Panc1 (cell line): ENCODE measurements around the gene ELOVL6. TPM values are rescaled to one million over a fixed set of nuclear protein-coding genes. Genes with fewer than 3 reads are reported as not detected.

Experiments
- ATAC-seq: fragments of 200-7000 bp; cut with Tn5 transposase; 2 replicates; pipeline ENCODE4 v1.9.1; 2020; ENCODE audit warnings: mild to moderate bottlenecking, moderate library complexity
- BruUV-seq: library from RNA; stranded (reverse); fragments of 400-500 nt; replicated peaks from 2 replicates; lab custom pipeline; 2021; lab: Mats Ljungman, UMichigan
- CTCF ChIA-PET: fragments of 300-600 bp; sonication (Branson Sonifier 250); formaldehyde crosslinking; loops from one replicate; lab custom pipeline; 2022; ENCODE audit warnings: antibody characterized with exemption; lab: Charles Lee
- POLR2A ChIA-PET: fragments of 300-600 bp; sonication (Branson Sonifier 250); formaldehyde crosslinking; loops from one replicate; lab custom pipeline; 2022; ENCODE audit warnings: antibody characterized with exemption; lab: Charles Lee
- DNase-seq: peaks from one replicate; pipeline ENCODE4 v3.0.0-alpha.2; 2010; ENCODE audit warnings: low read depth, low spot score
- H3K27ac ChIP-seq: 2 replicates; pipeline ENCODE4 v1.5.1; 2011; ENCODE audit warnings: mild to moderate bottlenecking, low read length, inconsistent platforms
- H3K27me3 ChIP-seq: fragments of 200-500 bp; sonication (Bioruptor generic); 2 replicates; pipeline ENCODE4 v1.6.0; 2014; ENCODE audit warnings: low read length, inconsistent platforms; ENCODE audit not compliant: control insufficient read depth, insufficient read depth
- H3K36me3 ChIP-seq: fragments of 200-500 bp; sonication (Bioruptor generic); 2 replicates; pipeline ENCODE4 v1.5.1; 2014; ENCODE audit warnings: inconsistent platforms, mild to moderate bottlenecking, low read length, moderate library complexity; ENCODE audit not compliant: control insufficient read depth, insufficient read depth
- H3K4me1 ChIP-seq: 2 replicates; pipeline ENCODE4 v1.5.1; 2011; ENCODE audit warnings: inconsistent platforms, mild to moderate bottlenecking, low read length, moderate library complexity; ENCODE audit not compliant: control insufficient read depth, insufficient read depth
- H3K4me3 ChIP-seq, 2 experiments: 2 replicates each; pipeline ENCODE4 v1.5.1; 2011 to 2012; ENCODE audit warnings: low read depth in 2 of 2, low read length in 2 of 2, mild to moderate bottlenecking in 2 of 2, inconsistent platforms in 1 of 2, moderate library complexity in 1 of 2
- H3K9me3 ChIP-seq: fragments of 200-500 bp; sonication (Bioruptor generic); 2 replicates; pipeline ENCODE4 v1.5.1; 2014; ENCODE audit warnings: low read depth, mild to moderate bottlenecking, inconsistent platforms, low read length, moderate library complexity; ENCODE audit not compliant: control insufficient read depth, insufficient read depth
- CTCF ChIP-seq: fragments of 450-650 bp; IDR thresholded peaks from 2 replicates; pipeline ENCODE4 v1.5.1; 2017; ENCODE audit warnings: mild to moderate bottlenecking
- POLR2AphosphoS5 ChIP-seq: IDR thresholded peaks from 2 replicates; pipeline ENCODE4 v1.6.1; 2012; ENCODE audit warnings: mild to moderate bottlenecking, low read depth, low read length, moderate library complexity
- REST ChIP-seq, 2 experiments: IDR thresholded peaks; 2 replicates each; pipeline ENCODE4 v1.6.1; 2011 to 2012; ENCODE audit warnings: low read depth in 2 of 2, control low read depth in 1 of 2, low read length in 1 of 2, mild to moderate bottlenecking in 1 of 2, moderate library complexity in 1 of 2; ENCODE audit not compliant: insufficient read depth in 1 of 2
- SIN3A ChIP-seq: IDR thresholded peaks from 2 replicates; pipeline ENCODE4 v1.6.1; 2012; ENCODE audit warnings: low read depth, mild to moderate bottlenecking, low read length, moderate library complexity, borderline replicate concordance; ENCODE audit not compliant: insufficient read depth
- TCF7L2 ChIP-seq: IDR thresholded peaks from 2 replicates; pipeline ENCODE4 v1.6.1; 2011; ENCODE audit warnings: mild to moderate bottlenecking, low read depth, low read length, inconsistent platforms
- in situ Hi-C: cut with HindIII; loops from 2 replicates; pipeline ENCODE4 v1.10.0; 2016; ENCODE audit warnings: low sequenced_read_pairs, low pct_unique_long_range_greater_than_20kb
- intact Hi-C: fragments of 100-400 bp; cut with micrococcal nuclease; formaldehyde crosslinking; loops from one replicate; pipeline ENCODE4 v1.10.0; 2022; ENCODE audit not compliant: unreplicated experiment
- total RNA-seq: library from RNA; stranded (reverse); gene quantifications from one replicate; pipeline ENCODE4 v1.2.1, GENCODE V29; 2021; ENCODE audit not compliant: unreplicated experiment

ELOVL6 gene
- total RNA-seq, 1 experiment from 2014 or later, result 0.54 TPM

- no peak overlapping the region for H3K27ac ChIP-seq
- no peaks in the 10 kb centered on the region for H3K9me3 ChIP-seq
- no peaks in the 10 kb centered on the region; the same call in 1 of the 2 replicates for H3K4me1 ChIP-seq
- DNase-seq (no peak), ATAC-seq (no peak)
- intact Hi-C loops, result no loop called here
- TF ChIP-seq TCF7L2, result no peak
- TF ChIP-seq REST (IDR thresholded peaks at IDR 0.05; ENCODE audit: insufficient read depth in 1 of 2, low read depth in 2 of 2, low read length in 1 of 2), result no peak
- TF ChIP-seq SIN3A, result no peak
- TF ChIP-seq CTCF, result no peak
- no peak for TF ChIP-seq POLR2AphosphoS5
- BruUV-seq, result no TSS peak
- ChIA-PET CTCF (no interaction called here), POLR2A (no interaction called here)
- in situ Hi-C loops, result no loop called here
- peak overlapping the region; percentile 58 to 68 for H3K4me3 ChIP-seq
- no peaks in the 10 kb centered on the region for H3K27me3 ChIP-seq
- H3K36me3 ChIP-seq, result peaks cover 5% of the 10 kb centered on the region; the same call in 1 of the 2 replicates
Measured at GRCh38 chr4:110197529-110198042, 829 bp downstream of the ELOVL6 start.

GRCh38 chr4:110196871-110197528, 1.4 kb downstream of the ELOVL6 start:
- Histone ChIP-seq H3K27me3 (no peaks in the 10 kb centered on the region), H3K9me3 (no peaks in the 10 kb centered on the region), H3K36me3 (peaks cover 5% of the 10 kb centered on the region; the same call in 1 of the 2 replicates), H3K4me3 (peak overlapping the region; percentile 58 to 68), H3K27ac (no peak overlapping the region), H3K4me1 (no peaks in the 10 kb centered on the region; the same call in 1 of the 2 replicates)
- CTCF ChIA-PET, result no interaction called here
- ATAC-seq, result peak; percentile 54
- TF ChIP-seq SIN3A (no peak), TCF7L2 (no peak), REST (IDR thresholded peaks at IDR 0.05; ENCODE audit: insufficient read depth in 1 of 2, low read depth in 2 of 2, low read length in 1 of 2) (no peak), POLR2AphosphoS5 (no peak), CTCF (no peak)
- POLR2A ChIA-PET, result no interaction called here
- intact Hi-C loops, result no loop called here
- no TSS peak for BruUV-seq
- no peak for DNase-seq
- in situ Hi-C loops, result no loop called here
